B cell (primary cell): ENCODE data around the gene TANC1.

Experiments used
- CTCF ChIP-seq: fragments of 200-600 bp; IDR thresholded peaks from one replicate; pipeline ENCODE4 v1.8.0; 2022; ENCODE audit warnings: antibody characterized with exemption, mild to moderate bottlenecking
- EZH2 ChIP-seq: IDR thresholded peaks from 2 replicates; pipeline ENCODE4 v1.6.1; 2012; ENCODE audit warnings: borderline replicate concordance, low read depth, mild to moderate bottlenecking, moderate library complexity, low read length; ENCODE audit not compliant: insufficient read depth, poor library complexity, severe bottlenecking

- no peak for TF ChIP-seq CTCF
- no peak for TF ChIP-seq EZH2
These were observed 14.3 kb upstream of the TANC1 start for GRCh38 chr2:158953926-158954763.
